Panc1 (cell line): ENCODE data around the gene JAZF1. TPM values are rescaled to one million over a fixed set of nuclear protein-coding genes. Genes with fewer than 3 reads are reported as not detected.

ENCODE experiments used
- ATAC-seq: fragments of 200-7000 bp; cut with Tn5 transposase; 2 replicates; pipeline ENCODE4 v1.9.1; 2020; ENCODE audit warnings: mild to moderate bottlenecking, moderate library complexity
- BruUV-seq: library from RNA; stranded (reverse); fragments of 400-500 nt; replicated peaks from 2 replicates; lab custom pipeline; 2021; lab: Mats Ljungman, UMichigan
- CTCF ChIA-PET: fragments of 300-600 bp; sonication (Branson Sonifier 250); formaldehyde crosslinking; loops from one replicate; lab custom pipeline; 2022; ENCODE audit warnings: antibody characterized with exemption; lab: Charles Lee
- POLR2A ChIA-PET: fragments of 300-600 bp; sonication (Branson Sonifier 250); formaldehyde crosslinking; loops from one replicate; lab custom pipeline; 2022; ENCODE audit warnings: antibody characterized with exemption; lab: Charles Lee
- DNase-seq: peaks from one replicate; pipeline ENCODE4 v3.0.0-alpha.2; 2010; ENCODE audit warnings: low read depth, low spot score
- H3K27ac ChIP-seq: 2 replicates; pipeline ENCODE4 v1.5.1; 2011; ENCODE audit warnings: mild to moderate bottlenecking, low read length, inconsistent platforms
- H3K27me3 ChIP-seq: fragments of 200-500 bp; sonication (Bioruptor generic); 2 replicates; pipeline ENCODE4 v1.6.0; 2014; ENCODE audit warnings: low read length, inconsistent platforms; ENCODE audit not compliant: control insufficient read depth, insufficient read depth
- H3K36me3 ChIP-seq: fragments of 200-500 bp; sonication (Bioruptor generic); 2 replicates; pipeline ENCODE4 v1.5.1; 2014; ENCODE audit warnings: inconsistent platforms, mild to moderate bottlenecking, low read length, moderate library complexity; ENCODE audit not compliant: control insufficient read depth, insufficient read depth
- H3K4me1 ChIP-seq: 2 replicates; pipeline ENCODE4 v1.5.1; 2011; ENCODE audit warnings: inconsistent platforms, mild to moderate bottlenecking, low read length, moderate library complexity; ENCODE audit not compliant: control insufficient read depth, insufficient read depth
- H3K4me3 ChIP-seq, 2 experiments: 2 replicates each; pipeline ENCODE4 v1.5.1; 2011 to 2012; ENCODE audit warnings: low read depth in 2 of 2, low read length in 2 of 2, mild to moderate bottlenecking in 2 of 2, inconsistent platforms in 1 of 2, moderate library complexity in 1 of 2
- H3K9me3 ChIP-seq: fragments of 200-500 bp; sonication (Bioruptor generic); 2 replicates; pipeline ENCODE4 v1.5.1; 2014; ENCODE audit warnings: low read depth, mild to moderate bottlenecking, inconsistent platforms, low read length, moderate library complexity; ENCODE audit not compliant: control insufficient read depth, insufficient read depth
- CTCF ChIP-seq: fragments of 450-650 bp; IDR thresholded peaks from 2 replicates; pipeline ENCODE4 v1.5.1; 2017; ENCODE audit warnings: mild to moderate bottlenecking
- POLR2AphosphoS5 ChIP-seq: IDR thresholded peaks from 2 replicates; pipeline ENCODE4 v1.6.1; 2012; ENCODE audit warnings: mild to moderate bottlenecking, low read depth, low read length, moderate library complexity
- SIN3A ChIP-seq: IDR thresholded peaks from 2 replicates; pipeline ENCODE4 v1.6.1; 2012; ENCODE audit warnings: low read depth, mild to moderate bottlenecking, low read length, moderate library complexity, borderline replicate concordance; ENCODE audit not compliant: insufficient read depth
- TCF7L2 ChIP-seq: IDR thresholded peaks from 2 replicates; pipeline ENCODE4 v1.6.1; 2011; ENCODE audit warnings: mild to moderate bottlenecking, low read depth, low read length, inconsistent platforms
- in situ Hi-C: cut with HindIII; loops from 2 replicates; pipeline ENCODE4 v1.10.0; 2016; ENCODE audit warnings: low sequenced_read_pairs, low pct_unique_long_range_greater_than_20kb
- intact Hi-C: fragments of 100-400 bp; cut with micrococcal nuclease; formaldehyde crosslinking; loops from one replicate; pipeline ENCODE4 v1.10.0; 2022; ENCODE audit not compliant: unreplicated experiment
- total RNA-seq: library from RNA; stranded (reverse); gene quantifications from one replicate; pipeline ENCODE4 v1.2.1, GENCODE V29; 2021; ENCODE audit not compliant: unreplicated experiment
- TF ChIP-seq, protein P1 (sequence below), 2 experiments: IDR thresholded peaks; 2 replicates each; pipeline ENCODE4 v1.6.1; 2011 to 2012; ENCODE audit warnings: low read depth in 2 of 2, control low read depth in 1 of 2, low read length in 1 of 2, mild to moderate bottlenecking in 1 of 2, moderate library complexity in 1 of 2; ENCODE audit not compliant: insufficient read depth in 1 of 2

JAZF1 gene
- total RNA-seq, 1 experiment from 2014 or later = 8.8 TPM

- ATAC-seq = no peak
- no peak for DNase-seq
- H3K4me3 ChIP-seq = no peak overlapping the region
- BruUV-seq = no TSS peak
- H3K27ac ChIP-seq = no peak overlapping the region
- no peaks in the 10 kb centered on the region for H3K27me3 ChIP-seq
- H3K4me1 ChIP-seq = no peaks in the 10 kb centered on the region
- TF ChIP-seq TCF7L2 (no peak), POLR2AphosphoS5 (no peak), CTCF (no peak), SIN3A (no peak)
- TF ChIP-seq, protein P1, sequence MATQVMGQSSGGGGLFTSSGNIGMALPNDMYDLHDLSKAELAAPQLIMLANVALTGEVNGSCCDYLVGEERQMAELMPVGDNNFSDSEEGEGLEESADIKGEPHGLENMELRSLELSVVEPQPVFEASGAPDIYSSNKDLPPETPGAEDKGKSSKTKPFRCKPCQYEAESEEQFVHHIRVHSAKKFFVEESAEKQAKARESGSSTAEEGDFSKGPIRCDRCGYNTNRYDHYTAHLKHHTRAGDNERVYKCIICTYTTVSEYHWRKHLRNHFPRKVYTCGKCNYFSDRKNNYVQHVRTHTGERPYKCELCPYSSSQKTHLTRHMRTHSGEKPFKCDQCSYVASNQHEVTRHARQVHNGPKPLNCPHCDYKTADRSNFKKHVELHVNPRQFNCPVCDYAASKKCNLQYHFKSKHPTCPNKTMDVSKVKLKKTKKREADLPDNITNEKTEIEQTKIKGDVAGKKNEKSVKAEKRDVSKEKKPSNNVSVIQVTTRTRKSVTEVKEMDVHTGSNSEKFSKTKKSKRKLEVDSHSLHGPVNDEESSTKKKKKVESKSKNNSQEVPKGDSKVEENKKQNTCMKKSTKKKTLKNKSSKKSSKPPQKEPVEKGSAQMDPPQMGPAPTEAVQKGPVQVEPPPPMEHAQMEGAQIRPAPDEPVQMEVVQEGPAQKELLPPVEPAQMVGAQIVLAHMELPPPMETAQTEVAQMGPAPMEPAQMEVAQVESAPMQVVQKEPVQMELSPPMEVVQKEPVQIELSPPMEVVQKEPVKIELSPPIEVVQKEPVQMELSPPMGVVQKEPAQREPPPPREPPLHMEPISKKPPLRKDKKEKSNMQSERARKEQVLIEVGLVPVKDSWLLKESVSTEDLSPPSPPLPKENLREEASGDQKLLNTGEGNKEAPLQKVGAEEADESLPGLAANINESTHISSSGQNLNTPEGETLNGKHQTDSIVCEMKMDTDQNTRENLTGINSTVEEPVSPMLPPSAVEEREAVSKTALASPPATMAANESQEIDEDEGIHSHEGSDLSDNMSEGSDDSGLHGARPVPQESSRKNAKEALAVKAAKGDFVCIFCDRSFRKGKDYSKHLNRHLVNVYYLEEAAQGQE (IDR thresholded peaks at IDR 0.05; ENCODE audit: insufficient read depth in 1 of 2, low read depth in 2 of 2, low read length in 1 of 2) = no peak
- CTCF ChIA-PET = no interaction called here
- intact Hi-C loops (no loop called here), in situ Hi-C loops (no loop called here)
- H3K36me3 ChIP-seq = no peaks in the 10 kb centered on the region
- POLR2A ChIA-PET = interaction anchor here (0.6 kb wide), 1 partner anchor 1574 kb away, joined by 5 read pairs; no protein-coding TSS in a partner anchor
- no peaks in the 10 kb centered on the region for H3K9me3 ChIP-seq
Observed at GRCh38 chr7:27839099-27839498, 341.5 kb downstream of the JAZF1 start.

- no peak for ATAC-seq
- Histone ChIP-seq H3K4me3 (no peak overlapping the region), H3K27ac (no peak overlapping the region), H3K4me1 (no peaks in the 10 kb centered on the region), H3K9me3 (no peaks in the 10 kb centered on the region), H3K27me3 (no peaks in the 10 kb centered on the region), H3K36me3 (no peaks in the 10 kb centered on the region)
- no peak for DNase-seq
- POLR2A ChIA-PET = interaction anchor here (0.5 kb wide), 1 partner anchor 25 kb away, joined by 4 read pairs; no protein-coding TSS in a partner anchor
- intact Hi-C loops (no loop called here), in situ Hi-C loops (no loop called here)
- CTCF ChIA-PET = no interaction called here
- no peak for TF ChIP-seq TCF7L2
- TF ChIP-seq, protein P1 (IDR thresholded peaks at IDR 0.05; ENCODE audit: insufficient read depth in 1 of 2, low read depth in 2 of 2, low read length in 1 of 2) = no peak
- no peak for TF ChIP-seq POLR2AphosphoS5
- TF ChIP-seq CTCF = no peak
- no peak for TF ChIP-seq SIN3A
- no TSS peak for BruUV-seq
Observed at GRCh38 chr7:27836536-27836935, 344.1 kb downstream of the JAZF1 start.
